Measurements from ENCODE around the gene SETDB1. TPM values are rescaled to one million over a fixed set of nuclear protein-coding genes. Genes with fewer than 3 reads are reported as not detected.

The SETDB1 gene
- total RNA-seq, 1 donor from 2014 or later: 79.5 TPM

GRCh38 chr1:151000408-151000807 lies 74.2 kb downstream of the SETDB1 start:
- Histone ChIP-seq H3K4me1 (peaks cover 3% of the 10 kb centered on the region), H3F3A (ENCODE audit: low read depth) (no peaks in the 10 kb centered on the region), H3K9me3 (ENCODE audit: low read depth) (no peaks in the 10 kb centered on the region), H3K27me3 (no peaks in the 10 kb centered on the region), H3K79me2 (ENCODE audit: low read depth) (no peaks in the 10 kb centered on the region), H3K27ac (no peak overlapping the region), H3K4me2 (no peak overlapping the region), H4K20me1 (ENCODE audit: low read depth) (no peaks in the 10 kb centered on the region), H3K4me3 (no peak overlapping the region), H2AFZ (replicated peaks) (no peak overlapping the region), H3K9ac (no peak overlapping the region), H3K36me3 (no peaks in the 10 kb centered on the region)
- no peaks in the 10 kb centered on the region for H3K9me3 Mint-ChIP-seq
- peaks cover 20% of the 10 kb centered on the region for H3K4me1 Mint-ChIP-seq
- H3K27ac Mint-ChIP-seq: no peak overlapping the region
- DNase-seq (ENCODE audit: low spot score): no peak
- H3K36me3 Mint-ChIP-seq: peaks cover 18% of the 10 kb centered on the region
- peaks cover 3% of the 10 kb centered on the region for H3K27me3 Mint-ChIP-seq (ENCODE audit: insufficient read depth, low read depth)
- no peak overlapping the region for H3K4me3 Mint-ChIP-seq
- TF ChIP-seq EZH2phosphoT487 (IDR thresholded peaks at IDR 0.05) (no peak), EZH2 (IDR thresholded peaks at IDR 0.05) (no peak), CTCF (IDR thresholded peaks at IDR 0.05) (no peak)

GRCh38 chr1:151001602-151002001 lies 75.4 kb downstream of the SETDB1 start:
- H3F3A ChIP-seq (ENCODE audit: low read depth): peaks cover 10% of the 10 kb centered on the region
- peaks cover 6% of the 10 kb centered on the region for H3K4me1 ChIP-seq
- H3K4me2 ChIP-seq: no peak overlapping the region
- H3K27ac ChIP-seq: no peak overlapping the region
- Mint-ChIP-seq H3K27me3 (ENCODE audit: insufficient read depth, low read depth) (peaks cover 3% of the 10 kb centered on the region), H3K36me3 (peaks cover 18% of the 10 kb centered on the region), H3K4me3 (no peak overlapping the region), H3K27ac (no peak overlapping the region), H3K9me3 (no peaks in the 10 kb centered on the region), H3K4me1 (peaks cover 26% of the 10 kb centered on the region)
- no peaks in the 10 kb centered on the region for H3K36me3 ChIP-seq
- no peaks in the 10 kb centered on the region for H4K20me1 ChIP-seq (ENCODE audit: low read depth)
- no peak overlapping the region for H2AFZ ChIP-seq (replicated peaks)
- TF ChIP-seq EZH2phosphoT487 (IDR thresholded peaks at IDR 0.05) (no peak), CTCF (IDR thresholded peaks at IDR 0.05) (no peak), EZH2 (IDR thresholded peaks at IDR 0.05) (no peak)
- H3K27me3 ChIP-seq: no peaks in the 10 kb centered on the region
- no peaks in the 10 kb centered on the region for H3K9me3 ChIP-seq (ENCODE audit: low read depth)
- H3K4me3 ChIP-seq: no peak overlapping the region
- no peaks in the 10 kb centered on the region for H3K79me2 ChIP-seq (ENCODE audit: low read depth)
- H3K9ac ChIP-seq: no peak overlapping the region
- no peak for DNase-seq (ENCODE audit: low spot score)

GRCh38 chr1:151002051-151002450 lies 75.9 kb downstream of the SETDB1 start:
- Histone ChIP-seq H3K4me3 (no peak overlapping the region), H3K36me3 (no peaks in the 10 kb centered on the region), H2AFZ (replicated peaks) (no peak overlapping the region), H3K79me2 (ENCODE audit: low read depth) (no peaks in the 10 kb centered on the region), H3K4me1 (peaks cover 8% of the 10 kb centered on the region), H3F3A (ENCODE audit: low read depth) (peaks cover 15% of the 10 kb centered on the region), H4K20me1 (ENCODE audit: low read depth) (no peaks in the 10 kb centered on the region), H3K9me3 (ENCODE audit: low read depth) (no peaks in the 10 kb centered on the region), H3K4me2 (no peak overlapping the region), H3K27me3 (no peaks in the 10 kb centered on the region), H3K27ac (no peak overlapping the region), H3K9ac (no peak overlapping the region)
- Mint-ChIP-seq H3K27ac (no peak overlapping the region), H3K4me1 (peaks cover 30% of the 10 kb centered on the region), H3K36me3 (peaks cover 18% of the 10 kb centered on the region), H3K9me3 (no peaks in the 10 kb centered on the region), H3K27me3 (ENCODE audit: insufficient read depth, low read depth) (peaks cover 4% of the 10 kb centered on the region), H3K4me3 (no peak overlapping the region)
- DNase-seq (ENCODE audit: low spot score): no peak
- TF ChIP-seq EZH2 (IDR thresholded peaks at IDR 0.05) (no peak), EZH2phosphoT487 (IDR thresholded peaks at IDR 0.05) (no peak)

GRCh38 chr1:151002611-151003010 lies 76.4 kb downstream of the SETDB1 start:
- Histone ChIP-seq H3K4me3 (no peak overlapping the region), H3K27ac (no peak overlapping the region), H3K9me3 (ENCODE audit: low read depth) (no peaks in the 10 kb centered on the region), H3K4me2 (no peak overlapping the region), H3F3A (ENCODE audit: low read depth) (peaks cover 20% of the 10 kb centered on the region), H4K20me1 (ENCODE audit: low read depth) (no peaks in the 10 kb centered on the region), H3K27me3 (no peaks in the 10 kb centered on the region), H3K79me2 (ENCODE audit: low read depth) (no peaks in the 10 kb centered on the region), H3K4me1 (peaks cover 11% of the 10 kb centered on the region), H3K9ac (no peak overlapping the region), H2AFZ (replicated peaks) (no peak overlapping the region), H3K36me3 (no peaks in the 10 kb centered on the region)
- DNase-seq (ENCODE audit: low spot score): no peak
- H3K27ac Mint-ChIP-seq: no peak overlapping the region
- H3K9me3 Mint-ChIP-seq: no peaks in the 10 kb centered on the region
- TF ChIP-seq EZH2phosphoT487 (IDR thresholded peaks at IDR 0.05): no peak
- TF ChIP-seq CTCF (IDR thresholded peaks at IDR 0.05): no peak
- TF ChIP-seq EZH2 (IDR thresholded peaks at IDR 0.05): no peak
- H3K36me3 Mint-ChIP-seq: peaks cover 18% of the 10 kb centered on the region
- H3K27me3 Mint-ChIP-seq (ENCODE audit: insufficient read depth, low read depth): peaks cover 6% of the 10 kb centered on the region
- H3K4me1 Mint-ChIP-seq: peaks cover 36% of the 10 kb centered on the region
- H3K4me3 Mint-ChIP-seq: no peak overlapping the region

Data from neural progenitor cell (in vitro differentiated cells).